ENCODE results near the gene HPS5. TPM values are rescaled to one million over a fixed set of nuclear protein-coding genes. Genes with fewer than 3 reads are reported as not detected.
A peak's percentile ranks its signal among the peaks of the same experiment; 100 is the strongest.

Gene HPS5, protein sequence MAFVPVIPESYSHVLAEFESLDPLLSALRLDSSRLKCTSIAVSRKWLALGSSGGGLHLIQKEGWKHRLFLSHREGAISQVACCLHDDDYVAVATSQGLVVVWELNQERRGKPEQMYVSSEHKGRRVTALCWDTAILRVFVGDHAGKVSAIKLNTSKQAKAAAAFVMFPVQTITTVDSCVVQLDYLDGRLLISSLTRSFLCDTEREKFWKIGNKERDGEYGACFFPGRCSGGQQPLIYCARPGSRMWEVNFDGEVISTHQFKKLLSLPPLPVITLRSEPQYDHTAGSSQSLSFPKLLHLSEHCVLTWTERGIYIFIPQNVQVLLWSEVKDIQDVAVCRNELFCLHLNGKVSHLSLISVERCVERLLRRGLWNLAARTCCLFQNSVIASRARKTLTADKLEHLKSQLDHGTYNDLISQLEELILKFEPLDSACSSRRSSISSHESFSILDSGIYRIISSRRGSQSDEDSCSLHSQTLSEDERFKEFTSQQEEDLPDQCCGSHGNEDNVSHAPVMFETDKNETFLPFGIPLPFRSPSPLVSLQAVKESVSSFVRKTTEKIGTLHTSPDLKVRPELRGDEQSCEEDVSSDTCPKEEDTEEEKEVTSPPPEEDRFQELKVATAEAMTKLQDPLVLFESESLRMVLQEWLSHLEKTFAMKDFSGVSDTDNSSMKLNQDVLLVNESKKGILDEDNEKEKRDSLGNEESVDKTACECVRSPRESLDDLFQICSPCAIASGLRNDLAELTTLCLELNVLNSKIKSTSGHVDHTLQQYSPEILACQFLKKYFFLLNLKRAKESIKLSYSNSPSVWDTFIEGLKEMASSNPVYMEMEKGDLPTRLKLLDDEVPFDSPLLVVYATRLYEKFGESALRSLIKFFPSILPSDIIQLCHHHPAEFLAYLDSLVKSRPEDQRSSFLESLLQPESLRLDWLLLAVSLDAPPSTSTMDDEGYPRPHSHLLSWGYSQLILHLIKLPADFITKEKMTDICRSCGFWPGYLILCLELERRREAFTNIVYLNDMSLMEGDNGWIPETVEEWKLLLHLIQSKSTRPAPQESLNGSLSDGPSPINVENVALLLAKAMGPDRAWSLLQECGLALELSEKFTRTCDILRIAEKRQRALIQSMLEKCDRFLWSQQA
- total RNA-seq (2014; rRNA removed; shearing (Covaris generic)), result 23.0 and 31.1 TPM in 2 replicates
- 25.4 and 29.9 TPM in 2 replicates for total RNA-seq (2022)
- percentile 86 among the genes with signal in this experiment for Bru-seq, nascent RNA
- BruChase-seq, experiment 1, labeled RNA remaining after a 6-hour chase, result percentile 74 among the genes with signal in this experiment
- percentile 80 among the genes with signal in this experiment for BruChase-seq, experiment 2, labeled RNA remaining after a 2-hour chase
- long read RNA-seq, full-length matches to known transcripts, result 20 of 47 reads
- long read RNA-seq, partial matches to known transcripts, result 4 of 47 reads
- long read RNA-seq, other reads (novel, unspliced or antisense), result 23 of 47 reads

DNA sequence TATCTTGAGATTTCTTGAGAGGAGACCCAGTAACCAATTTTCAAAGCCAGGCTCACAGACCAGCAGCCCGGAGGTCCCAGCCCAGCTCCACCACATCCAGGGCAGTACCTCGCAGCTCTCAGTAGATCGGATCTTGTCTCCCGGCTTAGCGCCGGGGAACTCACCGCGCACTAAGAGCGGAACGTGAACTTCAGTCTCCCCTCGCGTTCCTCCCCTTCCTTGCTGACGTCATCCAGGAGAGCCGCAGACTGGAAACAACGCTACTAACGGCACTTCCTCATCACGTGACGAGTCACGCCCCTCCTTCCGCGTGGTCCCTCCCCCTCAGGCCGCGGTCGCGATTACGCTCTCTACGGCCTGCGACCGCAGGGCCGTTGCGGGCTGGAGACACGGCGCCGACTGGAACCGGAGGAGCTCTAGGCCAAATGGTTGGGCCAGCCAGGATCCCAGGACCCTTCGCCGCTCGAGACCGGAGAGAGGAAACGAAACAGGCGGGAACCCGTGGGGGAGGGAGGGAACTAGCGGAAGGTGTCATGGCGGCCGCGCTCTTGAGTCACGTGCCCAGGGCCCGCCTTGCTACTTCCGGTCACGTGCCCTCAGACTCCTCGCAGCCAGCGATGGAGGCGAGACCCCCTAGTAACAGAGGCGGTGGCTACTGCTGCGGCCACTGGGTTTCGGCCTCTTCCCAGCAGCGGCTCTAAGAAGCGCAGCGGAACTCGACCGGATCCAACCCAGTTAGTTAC lies at the start of gene HPS5, which contains the start of gene GTF2H1:
Gene HPS5, minus strand, starts transcription at position 172 of the 743 bp plus-strand sequence. CDS start 4,282 bp downstream, outside the sequence.
Gene GTF2H1, plus strand, starts transcription at position 599 of the 743 bp plus-strand sequence. CDS start 10,508 bp downstream, outside the sequence.
- BruUV-seq (replicated peaks), result no TSS peak

GRCh38 chr11:18371279-18371678 lies 49.3 kb upstream of the HPS5 start:
- no TSS peak for BruUV-seq (replicated peaks)
- Histone ChIP-seq H3K4me3 (ENCODE audit: low read depth, low read length, poor library complexity, severe bottlenecking) (no peak overlapping the region), H3K4me1 (ENCODE audit: insufficient read depth, low read length, poor library complexity, severe bottlenecking) (no peaks in the 10 kb centered on the region), H3K9me2 (ENCODE audit: insufficient read depth, low read length) (no peaks in the 10 kb centered on the region), H3K79me2 (ENCODE audit: insufficient read depth, low read depth, low read length) (no peaks in the 10 kb centered on the region), H4K20me1 (ENCODE audit: insufficient read depth, low read length) (no peaks in the 10 kb centered on the region), H3K9me3 (ENCODE audit: low read length) (no peaks in the 10 kb centered on the region), H3K27ac (ENCODE audit: low read depth, low read length, poor library complexity, severe bottlenecking) (no peak overlapping the region), H2AFZ (ENCODE audit: low read length) (no peak overlapping the region), H3K36me3 (ENCODE audit: insufficient read depth, low read length) (peaks cover 32% of the 10 kb centered on the region), H3K4me2 (ENCODE audit: low read length) (no peak overlapping the region)
- POLR2A ChIA-PET, result interaction anchor here (0.7 kb wide), 1 partner anchor 50 kb away, joined by 5 read pairs; no protein-coding TSS in a partner anchor
- no peak for DNase-seq (ENCODE audit: low spot score)
- intact Hi-C loops (cut with micrococcal nuclease; ENCODE audit: unreplicated experiment), result no loop called here
- CTCF ChIA-PET (ENCODE audit: unreplicated experiment), result no interaction called here
- TF ChIP-seq, protein P1, sequence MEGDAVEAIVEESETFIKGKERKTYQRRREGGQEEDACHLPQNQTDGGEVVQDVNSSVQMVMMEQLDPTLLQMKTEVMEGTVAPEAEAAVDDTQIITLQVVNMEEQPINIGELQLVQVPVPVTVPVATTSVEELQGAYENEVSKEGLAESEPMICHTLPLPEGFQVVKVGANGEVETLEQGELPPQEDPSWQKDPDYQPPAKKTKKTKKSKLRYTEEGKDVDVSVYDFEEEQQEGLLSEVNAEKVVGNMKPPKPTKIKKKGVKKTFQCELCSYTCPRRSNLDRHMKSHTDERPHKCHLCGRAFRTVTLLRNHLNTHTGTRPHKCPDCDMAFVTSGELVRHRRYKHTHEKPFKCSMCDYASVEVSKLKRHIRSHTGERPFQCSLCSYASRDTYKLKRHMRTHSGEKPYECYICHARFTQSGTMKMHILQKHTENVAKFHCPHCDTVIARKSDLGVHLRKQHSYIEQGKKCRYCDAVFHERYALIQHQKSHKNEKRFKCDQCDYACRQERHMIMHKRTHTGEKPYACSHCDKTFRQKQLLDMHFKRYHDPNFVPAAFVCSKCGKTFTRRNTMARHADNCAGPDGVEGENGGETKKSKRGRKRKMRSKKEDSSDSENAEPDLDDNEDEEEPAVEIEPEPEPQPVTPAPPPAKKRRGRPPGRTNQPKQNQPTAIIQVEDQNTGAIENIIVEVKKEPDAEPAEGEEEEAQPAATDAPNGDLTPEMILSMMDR (conservative IDR thresholded peaks at IDR 0.05; ENCODE audit: low read length), result no peak
- TF ChIP-seq EZH2phosphoT487 (IDR thresholded peaks at IDR 0.05; ENCODE audit: borderline replicate concordance, low read depth, low read length), result no peak

More for the DNA sequence above, at the start of gene HPS5, which contains the start of gene GTF2H1:
- Histone ChIP-seq H3K9me3 (ENCODE audit: low read length) (no peaks in the 10 kb centered on the region), H3K79me2 (ENCODE audit: insufficient read depth, low read depth, low read length) (peaks cover 90% of the 10 kb centered on the region), H3K4me1 (ENCODE audit: insufficient read depth, low read length, poor library complexity, severe bottlenecking) (peaks cover 40% of the 10 kb centered on the region), H3K36me3 (ENCODE audit: insufficient read depth, low read length) (peaks cover 45% of the 10 kb centered on the region), H3K9me2 (ENCODE audit: insufficient read depth, low read length) (no peaks in the 10 kb centered on the region), H3K27ac (ENCODE audit: low read depth, low read length, poor library complexity, severe bottlenecking) (peak within 1 kb of the TSS; percentile 79), H3K4me2 (ENCODE audit: low read length) (peak within 1 kb of the TSS; percentile 96), H2AFZ (ENCODE audit: low read length) (peak within 1 kb of the TSS; percentile 76), H4K20me1 (ENCODE audit: insufficient read depth, low read length) (peaks cover 27% of the 10 kb centered on the region; the same call in 1 of the 2 replicates), H3K4me3 (ENCODE audit: low read depth, low read length, poor library complexity, severe bottlenecking) (peak within 1 kb of the TSS; percentile 87)
- intact Hi-C loops (cut with micrococcal nuclease; ENCODE audit: unreplicated experiment), result loop anchor here (1.0 to 5.0 kb wide), 6 partner anchors 74 to 312 kb away; partner anchors contain the start of genes SPTY2D1 and TSG101
- ChIA-PET POLR2A (interaction anchor here (0.6 to 4.4 kb wide), 18 partner anchors 10 to 311 kb away, joined by 3 to 31 read pairs (median 4); partner anchors contain the start of genes LDHA, SPTY2D1 and TSG101), CTCF (ENCODE audit: unreplicated experiment) (interaction anchor here (0.6 to 1.0 kb wide), 2 partner anchors 41 to 74 kb away, joined by 3 read pairs; no protein-coding TSS in a partner anchor)
- peak; percentile 99 for DNase-seq (ENCODE audit: low spot score)
- TF ChIP-seq, protein P1 (conservative IDR thresholded peaks at IDR 0.05; ENCODE audit: low read length), result no peak
- TF ChIP-seq EZH2phosphoT487 (IDR thresholded peaks at IDR 0.05; ENCODE audit: borderline replicate concordance, low read depth, low read length), result no peak

All from OCI-LY7 (cell line).